CD4-positive, alpha-beta T cell treated with Interleukin-4 for 4 hours (primary cell): ENCODE results near the gene ZSCAN2.
A peak's percentile ranks its signal among the peaks of the same experiment; 100 is the strongest.
"Not testable (repeated sequence)": the region's sequence is repeated elsewhere in the genome, so short reads cannot be mapped to it uniquely, and the experiment has no call there.

Experiments used
- DNase-seq: peaks from one replicate; pipeline ENCODE4 v3.0.0-alpha.2; 2020

ZSCAN2 gene

GRCh38 chr15:84600687-84601554 is at the start of gene ZSCAN2:
Gene ZSCAN2 (plus strand): TSS chr15:84601009. CDS start chr15:84603928, 2,919 bp downstream.
- peak; percentile 89 for DNase-seq

GRCh38 chr15:84551624-84552023 is 49.2 kb upstream of the ZSCAN2 start:
- DNase-seq = not testable (repeated sequence)

- no peak for DNase-seq
Observed at GRCh38 chr15:84552896-84553295, 47.9 kb upstream of the ZSCAN2 start.

GRCh38 chr15:84556690-84557089 is 44.1 kb upstream of the ZSCAN2 start:
- not testable (repeated sequence) for DNase-seq

GRCh38 chr15:84568021-84568420 is 32.8 kb upstream of the ZSCAN2 start:
- DNase-seq = not testable (repeated sequence)

- DNase-seq = peak; percentile 51
Observed at GRCh38 chr15:84570164-84570735, 30.6 kb upstream of the ZSCAN2 start.

- DNase-seq = no peak
Observed at GRCh38 chr15:84572231-84572630, 28.6 kb upstream of the ZSCAN2 start.

GRCh38 chr15:84575493-84575892 is 25.3 kb upstream of the ZSCAN2 start:
- no peak for DNase-seq

- not testable (repeated sequence) for DNase-seq
Observed at GRCh38 chr15:84577891-84578290, 22.9 kb upstream of the ZSCAN2 start.

GRCh38 chr15:84579261-84579721 is 21.5 kb upstream of the ZSCAN2 start:
- DNase-seq = not testable (repeated sequence)

GRCh38 chr15:84581676-84582428 is 19.0 kb upstream of the ZSCAN2 start:
- DNase-seq = not testable (repeated sequence)

GRCh38 chr15:84582583-84583157 is 18.1 kb upstream of the ZSCAN2 start:
- peak; percentile 19 for DNase-seq

- DNase-seq = not testable (repeated sequence)
Observed at GRCh38 chr15:84583921-84584320, 16.9 kb upstream of the ZSCAN2 start.

GRCh38 chr15:84586696-84587095 is 14.1 kb upstream of the ZSCAN2 start:
- no peak for DNase-seq

GRCh38 chr15:84588053-84588874 is 12.5 kb upstream of the ZSCAN2 start:
- DNase-seq = peak; percentile 78

- DNase-seq = no peak
Observed at GRCh38 chr15:84590406-84590805, 10.4 kb upstream of the ZSCAN2 start.

GRCh38 chr15:84591815-84592214 is 9.0 kb upstream of the ZSCAN2 start:
- no peak for DNase-seq

- DNase-seq = no peak
Observed at GRCh38 chr15:84594617-84595290, 6.1 kb upstream of the ZSCAN2 start.

- DNase-seq = no peak
Observed at GRCh38 chr15:84595660-84596059, 5.1 kb upstream of the ZSCAN2 start.

- DNase-seq = no peak
Observed at GRCh38 chr15:84597296-84597695, 3.5 kb upstream of the ZSCAN2 start.

- peak; percentile 71 for DNase-seq
Observed at GRCh38 chr15:84598250-84598649, 2.6 kb upstream of the ZSCAN2 start.
